HEK293 (cell line): Measurements from ENCODE around the gene PLAU.
A peak's percentile ranks its signal among the peaks of the same experiment; 100 is the strongest.

Experiments
- BCL11A ChIP-seq: fragments of 450-650 bp; formaldehyde crosslinking; IDR thresholded peaks from 2 replicates; pipeline ENCODE4 v1.5.1; 2016; ENCODE audit warnings: low read depth, missing biosample characterization, missing genetic modification characterization
- GLI2 ChIP-seq: fragments of 450-650 bp; formaldehyde crosslinking; IDR thresholded peaks from 2 replicates; pipeline ENCODE4; 2017; ENCODE audit warnings: missing biosample characterization, missing genetic modification characterization, low read depth, borderline replicate concordance
- GLI4 ChIP-seq: fragments of 450-650 bp; formaldehyde crosslinking; IDR thresholded peaks from 2 replicates; pipeline ENCODE4 v1.5.1; 2016; ENCODE audit warnings: missing biosample characterization, missing genetic modification characterization
- MEIS1 ChIP-seq: sonication (generic); formaldehyde crosslinking; IDR thresholded peaks from 2 replicates; pipeline ENCODE4 v1.8.1; 2022; ENCODE audit warnings: missing genetic modification reagents, mild to moderate bottlenecking, borderline replicate concordance
- OSR2 ChIP-seq: fragments of 450-650 bp; formaldehyde crosslinking; IDR thresholded peaks from 2 replicates; pipeline ENCODE4 v1.5.1; 2016; ENCODE audit warnings: missing biosample characterization, missing genetic modification characterization
- SALL2 ChIP-seq: fragments of 450-650 bp; formaldehyde crosslinking; IDR thresholded peaks from 2 replicates; pipeline ENCODE4 v1.5.0; 2017; ENCODE audit warnings: missing biosample characterization, mild to moderate bottlenecking, missing genetic modification characterization, borderline replicate concordance
- SCRT2 ChIP-seq: fragments of 450-650 bp; formaldehyde crosslinking; IDR thresholded peaks from 2 replicates; pipeline ENCODE4 v1.5.1; 2016; ENCODE audit warnings: missing biosample characterization, missing genetic modification characterization
- TCF7L2 ChIP-seq: IDR thresholded peaks from 2 replicates; pipeline ENCODE4 v1.6.1; 2011; ENCODE audit warnings: low read depth, mild to moderate bottlenecking, inconsistent platforms, low read length, moderate library complexity, borderline replicate concordance
- ZBTB1 ChIP-seq: fragments of 450-650 bp; formaldehyde crosslinking; IDR thresholded peaks from 2 replicates; pipeline ENCODE4 v1.5.1; 2016; ENCODE audit warnings: missing biosample characterization, missing genetic modification characterization
- ZBTB8A ChIP-seq: fragments of 450-650 bp; formaldehyde crosslinking; IDR thresholded peaks from 2 replicates; pipeline ENCODE4 v1.5.1; 2016; ENCODE audit warnings: missing biosample characterization, missing genetic modification characterization
- ZNF19 ChIP-seq: fragments of 450-650 bp; formaldehyde crosslinking; IDR thresholded peaks from 2 replicates; pipeline ENCODE4; 2016; ENCODE audit warnings: missing biosample characterization, missing genetic modification characterization, low read depth
- ZNF248 ChIP-seq: fragments of 450-650 bp; formaldehyde crosslinking; IDR thresholded peaks from 2 replicates; pipeline ENCODE4 v1.5.1; 2017; ENCODE audit warnings: missing biosample characterization, missing genetic modification characterization
- ZNF266 ChIP-seq: fragments of 450-650 bp; formaldehyde crosslinking; IDR thresholded peaks from 2 replicates; pipeline ENCODE4 v1.5.1; 2016; ENCODE audit warnings: missing biosample characterization, missing genetic modification characterization, low read depth
- ZNF292 ChIP-seq: fragments of 450-650 bp; formaldehyde crosslinking; IDR thresholded peaks from 2 replicates; pipeline ENCODE4 v1.5.1; 2016; ENCODE audit warnings: low read depth, missing biosample characterization, missing genetic modification characterization, borderline replicate concordance
- ZNF311 ChIP-seq: fragments of 450-650 bp; formaldehyde crosslinking; IDR thresholded peaks from 2 replicates; pipeline ENCODE4 v1.5.1; 2017; ENCODE audit warnings: missing biosample characterization, missing genetic modification characterization, borderline replicate concordance
- ZNF37A ChIP-seq: fragments of 450-650 bp; IDR thresholded peaks from 2 replicates; pipeline ENCODE4 v1.5.1; 2018; ENCODE audit warnings: missing biosample characterization, missing genetic modification characterization
- ZNF416 ChIP-seq: fragments of 450-650 bp; formaldehyde crosslinking; IDR thresholded peaks from 2 replicates; pipeline ENCODE4 v1.5.1; 2016; ENCODE audit warnings: missing biosample characterization, missing genetic modification characterization
- ZNF501 ChIP-seq: fragments of 450-650 bp; formaldehyde crosslinking; IDR thresholded peaks from 2 replicates; pipeline ENCODE4 v1.5.1; 2016; ENCODE audit warnings: missing biosample characterization, missing genetic modification characterization
- ZNF558 ChIP-seq: fragments of 450-650 bp; formaldehyde crosslinking; IDR thresholded peaks from 2 replicates; pipeline ENCODE4 v1.5.1; 2016; ENCODE audit warnings: missing biosample characterization, missing genetic modification characterization
- ZNF629 ChIP-seq: fragments of 450-650 bp; formaldehyde crosslinking; IDR thresholded peaks from 2 replicates; pipeline ENCODE4 v1.5.1; 2017; ENCODE audit warnings: missing biosample characterization, missing genetic modification characterization
- ZNF707 ChIP-seq: fragments of 450-650 bp; formaldehyde crosslinking; IDR thresholded peaks from 2 replicates; pipeline ENCODE4 v1.5.1; 2016; ENCODE audit warnings: missing biosample characterization, missing genetic modification characterization
- ZNF76 ChIP-seq: fragments of 450-650 bp; formaldehyde crosslinking; IDR thresholded peaks from 2 replicates; pipeline ENCODE4; 2016; ENCODE audit warnings: low read depth, missing biosample characterization, missing genetic modification characterization, borderline replicate concordance
- ZNF768 ChIP-seq: fragments of 450-650 bp; formaldehyde crosslinking; IDR thresholded peaks from 2 replicates; pipeline ENCODE4 v1.5.1; 2018; ENCODE audit warnings: missing biosample characterization, mild to moderate bottlenecking, missing genetic modification characterization
- ZNF791 ChIP-seq: fragments of 450-650 bp; formaldehyde crosslinking; IDR thresholded peaks from 2 replicates; pipeline ENCODE4 v1.5.1; 2016; ENCODE audit warnings: missing biosample characterization, missing genetic modification characterization
- ZNF843 ChIP-seq: fragments of 450-650 bp; formaldehyde crosslinking; IDR thresholded peaks from 2 replicates; pipeline ENCODE4 v1.5.1; 2016; ENCODE audit warnings: missing biosample characterization, missing genetic modification characterization
- TF ChIP-seq, protein P1 (sequence below): fragments of 450-650 bp; formaldehyde crosslinking; IDR thresholded peaks from 2 replicates; pipeline ENCODE4 v1.5.1; 2016; ENCODE audit warnings: missing biosample characterization, missing genetic modification characterization
- TF ChIP-seq, protein P2 (sequence below): fragments of 450-650 bp; formaldehyde crosslinking; IDR thresholded peaks from 2 replicates; pipeline ENCODE4 v1.5.1; 2016; ENCODE audit warnings: missing biosample characterization, missing genetic modification characterization
- TF ChIP-seq, protein P3 (sequence below): fragments of 450-650 bp; formaldehyde crosslinking; IDR thresholded peaks from 2 replicates; pipeline ENCODE4 v1.5.1; 2016; ENCODE audit warnings: missing biosample characterization, missing genetic modification characterization
- TF ChIP-seq, protein P4 (sequence below): fragments of 450-650 bp; formaldehyde crosslinking; IDR thresholded peaks from 2 replicates; pipeline ENCODE4 v1.5.1; 2016; ENCODE audit warnings: missing biosample characterization, missing genetic modification characterization, borderline replicate concordance
- TF ChIP-seq, protein P5 (sequence below): fragments of 450-650 bp; formaldehyde crosslinking; IDR thresholded peaks from 2 replicates; pipeline ENCODE4; 2016; ENCODE audit warnings: missing biosample characterization, missing genetic modification characterization
- TF ChIP-seq, protein P6 (sequence below): fragments of 450-650 bp; formaldehyde crosslinking; IDR thresholded peaks from 2 replicates; pipeline ENCODE4 v1.5.0; 2017; ENCODE audit warnings: missing biosample characterization, missing genetic modification characterization, borderline replicate concordance

PLAU gene

DNA sequence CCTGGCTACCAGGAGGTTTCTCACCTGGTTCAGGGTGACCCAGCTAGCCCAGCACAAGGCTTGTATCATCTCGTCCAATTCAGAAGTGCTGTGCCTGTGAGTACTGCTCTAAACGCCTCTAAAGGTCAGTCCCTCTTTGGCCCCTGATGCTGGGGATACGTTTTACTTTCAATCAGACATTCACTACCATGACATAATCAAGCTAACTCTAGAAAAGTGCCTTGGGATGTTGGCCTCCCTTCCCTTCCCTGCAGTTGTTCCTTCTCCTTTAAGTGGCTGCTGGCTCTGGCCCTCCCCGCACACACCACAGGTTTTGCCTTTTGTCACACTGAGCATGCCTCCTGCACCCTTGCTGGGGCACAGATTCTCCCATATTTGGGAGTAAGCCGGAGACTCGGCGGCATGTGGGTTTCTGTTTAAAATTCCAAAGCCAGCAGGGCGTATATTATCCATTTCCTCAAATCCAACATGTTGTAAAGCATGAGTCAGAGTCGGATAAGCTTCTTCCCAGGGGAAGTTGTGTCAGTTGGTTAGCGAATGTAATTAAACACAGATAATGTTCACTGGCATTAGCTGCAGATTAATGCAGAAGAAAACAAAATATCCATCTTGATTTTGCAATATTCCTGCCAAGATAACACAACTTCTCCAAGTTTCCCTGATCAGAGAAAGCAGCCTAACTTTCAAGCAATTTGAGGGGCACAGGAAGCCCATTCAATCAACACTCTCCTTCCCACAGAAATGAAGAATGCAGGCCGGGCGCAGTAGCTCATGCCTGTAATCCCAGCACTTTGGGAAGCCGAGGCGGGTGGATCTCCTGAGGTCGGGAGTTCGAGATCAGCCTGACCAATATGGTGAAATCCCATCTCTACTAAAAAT is 55.2 kb downstream of the PLAU start (continued):
- peak; percentile 47; the same call in 1 of the 2 replicates for TF ChIP-seq ZBTB1 (tag by site-specific recombination)
- TF ChIP-seq, protein P1, sequence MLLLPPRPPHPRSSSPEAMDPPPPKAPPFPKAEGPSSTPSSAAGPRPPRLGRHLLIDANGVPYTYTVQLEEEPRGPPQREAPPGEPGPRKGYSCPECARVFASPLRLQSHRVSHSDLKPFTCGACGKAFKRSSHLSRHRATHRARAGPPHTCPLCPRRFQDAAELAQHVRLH (tag by site-specific recombination): no peak
- TF ChIP-seq, protein P2, sequence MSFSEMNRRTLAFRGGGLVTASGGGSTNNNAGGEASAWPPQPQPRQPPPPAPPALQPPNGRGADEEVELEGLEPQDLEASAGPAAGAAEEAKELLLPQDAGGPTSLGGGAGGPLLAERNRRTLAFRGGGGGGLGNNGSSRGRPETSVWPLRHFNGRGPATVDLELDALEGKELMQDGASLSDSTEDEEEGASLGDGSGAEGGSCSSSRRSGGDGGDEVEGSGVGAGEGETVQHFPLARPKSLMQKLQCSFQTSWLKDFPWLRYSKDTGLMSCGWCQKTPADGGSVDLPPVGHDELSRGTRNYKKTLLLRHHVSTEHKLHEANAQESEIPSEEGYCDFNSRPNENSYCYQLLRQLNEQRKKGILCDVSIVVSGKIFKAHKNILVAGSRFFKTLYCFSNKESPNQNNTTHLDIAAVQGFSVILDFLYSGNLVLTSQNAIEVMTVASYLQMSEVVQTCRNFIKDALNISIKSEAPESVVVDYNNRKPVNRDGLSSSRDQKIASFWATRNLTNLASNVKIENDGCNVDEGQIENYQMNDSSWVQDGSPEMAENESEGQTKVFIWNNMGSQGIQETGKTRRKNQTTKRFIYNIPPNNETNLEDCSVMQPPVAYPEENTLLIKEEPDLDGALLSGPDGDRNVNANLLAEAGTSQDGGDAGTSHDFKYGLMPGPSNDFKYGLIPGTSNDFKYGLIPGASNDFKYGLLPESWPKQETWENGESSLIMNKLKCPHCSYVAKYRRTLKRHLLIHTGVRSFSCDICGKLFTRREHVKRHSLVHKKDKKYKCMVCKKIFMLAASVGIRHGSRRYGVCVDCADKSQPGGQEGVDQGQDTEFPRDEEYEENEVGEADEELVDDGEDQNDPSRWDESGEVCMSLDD (tag by site-specific recombination): no peak
- TF ChIP-seq ZNF311: no peak
- TF ChIP-seq SCRT2 (tag by site-specific recombination): peak; percentile 98
- no peak for TF ChIP-seq TCF7L2
- TF ChIP-seq ZNF501: peak; percentile 87
- TF ChIP-seq ZNF416 (tag by site-specific recombination): no peak
- TF ChIP-seq SALL2 (tag by site-specific recombination): no peak
- TF ChIP-seq BCL11A: peak; percentile 37; the same call in 1 of the 2 replicates
- TF ChIP-seq ZNF19: no peak
- TF ChIP-seq ZNF266 (tag by site-specific recombination): no peak
- TF ChIP-seq ZNF707 (tag by site-specific recombination): no peak
- TF ChIP-seq ZNF248: no peak
- peak; percentile 92 for TF ChIP-seq ZNF843 (tag by site-specific recombination)
- no peak for TF ChIP-seq MEIS1 (CRISPR knock-in tag)
- TF ChIP-seq, protein P3, sequence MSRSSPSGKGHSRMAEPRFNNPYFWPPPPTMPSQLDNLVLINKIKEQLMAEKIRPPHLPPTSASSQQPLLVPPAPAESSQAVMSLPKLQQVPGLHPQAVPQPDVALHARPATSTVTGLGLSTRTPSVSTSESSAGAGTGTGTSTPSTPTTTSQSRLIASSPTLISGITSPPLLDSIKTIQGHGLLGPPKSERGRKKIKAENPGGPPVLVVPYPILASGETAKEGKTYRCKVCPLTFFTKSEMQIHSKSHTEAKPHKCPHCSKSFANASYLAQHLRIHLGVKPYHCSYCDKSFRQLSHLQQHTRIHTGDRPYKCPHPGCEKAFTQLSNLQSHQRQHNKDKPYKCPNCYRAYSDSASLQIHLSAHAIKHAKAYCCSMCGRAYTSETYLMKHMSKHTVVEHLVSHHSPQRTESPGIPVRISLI: no peak
- no peak for TF ChIP-seq ZNF292
- TF ChIP-seq ZNF37A: no peak
- TF ChIP-seq ZNF558 (tag by site-specific recombination): peak; percentile 52; the same call in 1 of the 2 replicates
- peak; percentile 96 for TF ChIP-seq ZBTB8A (tag by site-specific recombination)
- TF ChIP-seq, protein P4, sequence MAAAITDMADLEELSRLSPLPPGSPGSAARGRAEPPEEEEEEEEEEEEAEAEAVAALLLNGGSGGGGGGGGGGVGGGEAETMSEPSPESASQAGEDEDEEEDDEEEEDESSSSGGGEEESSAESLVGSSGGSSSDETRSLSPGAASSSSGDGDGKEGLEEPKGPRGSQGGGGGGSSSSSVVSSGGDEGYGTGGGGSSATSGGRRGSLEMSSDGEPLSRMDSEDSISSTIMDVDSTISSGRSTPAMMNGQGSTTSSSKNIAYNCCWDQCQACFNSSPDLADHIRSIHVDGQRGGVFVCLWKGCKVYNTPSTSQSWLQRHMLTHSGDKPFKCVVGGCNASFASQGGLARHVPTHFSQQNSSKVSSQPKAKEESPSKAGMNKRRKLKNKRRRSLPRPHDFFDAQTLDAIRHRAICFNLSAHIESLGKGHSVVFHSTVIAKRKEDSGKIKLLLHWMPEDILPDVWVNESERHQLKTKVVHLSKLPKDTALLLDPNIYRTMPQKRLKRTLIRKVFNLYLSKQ (tag by site-specific recombination): no peak
- 0 out of 2 replicates have a peak, but pooled peaks have one; percentile 23 for TF ChIP-seq ZNF76
- no peak for TF ChIP-seq ZNF768 (tag by site-specific recombination)
- no peak for TF ChIP-seq GLI4 (tag by site-specific recombination)
- no peak for TF ChIP-seq ZNF791
- peak; percentile 91; the same call in 1 of the 2 replicates for TF ChIP-seq GLI2 (tag by site-specific recombination)
- TF ChIP-seq, protein P5, sequence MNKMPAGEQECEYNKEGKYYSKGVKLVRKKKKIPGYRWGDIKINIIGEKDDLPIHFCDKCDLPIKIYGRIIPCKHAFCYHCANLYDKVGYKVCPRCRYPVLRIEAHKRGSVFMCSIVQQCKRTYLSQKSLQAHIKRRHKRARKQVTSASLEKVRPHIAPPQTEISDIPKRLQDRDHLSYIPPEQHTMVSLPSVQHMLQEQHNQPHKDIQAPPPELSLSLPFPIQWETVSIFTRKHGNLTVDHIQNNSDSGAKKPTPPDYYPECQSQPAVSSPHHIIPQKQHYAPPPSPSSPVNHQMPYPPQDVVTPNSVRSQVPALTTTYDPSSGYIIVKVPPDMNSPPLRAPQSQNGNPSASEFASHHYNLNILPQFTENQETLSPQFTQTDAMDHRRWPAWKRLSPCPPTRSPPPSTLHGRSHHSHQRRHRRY (tag by site-specific recombination): no peak
- TF ChIP-seq, protein P6, sequence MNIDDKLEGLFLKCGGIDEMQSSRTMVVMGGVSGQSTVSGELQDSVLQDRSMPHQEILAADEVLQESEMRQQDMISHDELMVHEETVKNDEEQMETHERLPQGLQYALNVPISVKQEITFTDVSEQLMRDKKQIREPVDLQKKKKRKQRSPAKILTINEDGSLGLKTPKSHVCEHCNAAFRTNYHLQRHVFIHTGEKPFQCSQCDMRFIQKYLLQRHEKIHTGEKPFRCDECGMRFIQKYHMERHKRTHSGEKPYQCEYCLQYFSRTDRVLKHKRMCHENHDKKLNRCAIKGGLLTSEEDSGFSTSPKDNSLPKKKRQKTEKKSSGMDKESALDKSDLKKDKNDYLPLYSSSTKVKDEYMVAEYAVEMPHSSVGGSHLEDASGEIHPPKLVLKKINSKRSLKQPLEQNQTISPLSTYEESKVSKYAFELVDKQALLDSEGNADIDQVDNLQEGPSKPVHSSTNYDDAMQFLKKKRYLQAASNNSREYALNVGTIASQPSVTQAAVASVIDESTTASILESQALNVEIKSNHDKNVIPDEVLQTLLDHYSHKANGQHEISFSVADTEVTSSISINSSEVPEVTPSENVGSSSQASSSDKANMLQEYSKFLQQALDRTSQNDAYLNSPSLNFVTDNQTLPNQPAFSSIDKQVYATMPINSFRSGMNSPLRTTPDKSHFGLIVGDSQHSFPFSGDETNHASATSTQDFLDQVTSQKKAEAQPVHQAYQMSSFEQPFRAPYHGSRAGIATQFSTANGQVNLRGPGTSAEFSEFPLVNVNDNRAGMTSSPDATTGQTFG (tag by site-specific recombination): no peak
- TF ChIP-seq OSR2 (tag by site-specific recombination): peak; percentile 96
- TF ChIP-seq ZNF629 (tag by site-specific recombination): peak; percentile 95
